RPMI8226 (cell line): ENCODE results near the gene ZNF81.
"Not testable (repeated sequence)": the region's sequence is repeated elsewhere in the genome, so short reads cannot be mapped to it uniquely, and the experiment has no call there.

ENCODE experiments used
- DNase-seq: peaks from one replicate; pipeline ENCODE4 v3.0.0-alpha.2; 2015

Gene ZNF81

GRCh38 chrX:47846040-47846439 is 9.3 kb downstream of the ZNF81 start:
- DNase-seq, result no peak

- no peak for DNase-seq
Measured at GRCh38 chrX:47849778-47850177, 13.1 kb downstream of the ZNF81 start.

- DNase-seq, result not testable (repeated sequence)
Measured at GRCh38 chrX:47850389-47850788, 13.7 kb downstream of the ZNF81 start.

GRCh38 chrX:47850901-47851300 is 14.2 kb downstream of the ZNF81 start:
- DNase-seq, result no peak

GRCh38 chrX:47854474-47854873 is 17.8 kb downstream of the ZNF81 start:
- DNase-seq, result peak; percentile 40

- no peak for DNase-seq
Measured at GRCh38 chrX:47859686-47860085, 23.0 kb downstream of the ZNF81 start.

GRCh38 chrX:47862680-47863079 is 26.0 kb downstream of the ZNF81 start:
- no peak for DNase-seq

GRCh38 chrX:47863187-47863586 is 26.5 kb downstream of the ZNF81 start:
- DNase-seq, result no peak

- DNase-seq, result no peak
Measured at GRCh38 chrX:47864300-47864699, 27.6 kb downstream of the ZNF81 start.

GRCh38 chrX:47864785-47865184 is 28.1 kb downstream of the ZNF81 start:
- DNase-seq, result no peak

GRCh38 chrX:47873123-47873522 is 36.4 kb downstream of the ZNF81 start:
- no peak for DNase-seq

- DNase-seq, result peak; percentile 78
Measured at GRCh38 chrX:47877327-47877726, 40.6 kb downstream of the ZNF81 start.

GRCh38 chrX:47878198-47878597 is 41.5 kb downstream of the ZNF81 start:
- peak; percentile 52 for DNase-seq

GRCh38 chrX:47879463-47879862 is 42.8 kb downstream of the ZNF81 start:
- no peak for DNase-seq

- DNase-seq, result no peak
Measured at GRCh38 chrX:47880927-47881326, 44.2 kb downstream of the ZNF81 start.

- DNase-seq, result no peak
Measured at GRCh38 chrX:47885501-47885900, 48.8 kb downstream of the ZNF81 start.

GRCh38 chrX:47898024-47898423 is 61.3 kb downstream of the ZNF81 start:
- no peak for DNase-seq

GRCh38 chrX:47900833-47901232 is 64.1 kb downstream of the ZNF81 start:
- DNase-seq, result no peak

GRCh38 chrX:47902161-47902560 is 65.5 kb downstream of the ZNF81 start:
- DNase-seq, result no peak

GRCh38 chrX:47915886-47916493 is 79.3 kb downstream of the ZNF81 start:
- DNase-seq, result no peak

GRCh38 chrX:47918274-47918673 is 81.6 kb downstream of the ZNF81 start:
- no peak for DNase-seq

- no peak for DNase-seq
Measured at GRCh38 chrX:47927212-47927611, 90.5 kb downstream of the ZNF81 start.

GRCh38 chrX:47931970-47932369 is 95.3 kb downstream of the ZNF81 start:
- DNase-seq, result not testable (repeated sequence)

GRCh38 chrX:47933946-47934345 is 97.2 kb downstream of the ZNF81 start:
- DNase-seq, result no peak

GRCh38 chrX:47936224-47936939 is 99.7 kb downstream of the ZNF81 start:
- peak; percentile 91 for DNase-seq
